ENCODE data around the gene SLC4A9.
"Not testable (repeated sequence)": the region's sequence is repeated elsewhere in the genome, so short reads cannot be mapped to it uniquely, and the experiment has no call there.

The SLC4A9 gene

DNA sequence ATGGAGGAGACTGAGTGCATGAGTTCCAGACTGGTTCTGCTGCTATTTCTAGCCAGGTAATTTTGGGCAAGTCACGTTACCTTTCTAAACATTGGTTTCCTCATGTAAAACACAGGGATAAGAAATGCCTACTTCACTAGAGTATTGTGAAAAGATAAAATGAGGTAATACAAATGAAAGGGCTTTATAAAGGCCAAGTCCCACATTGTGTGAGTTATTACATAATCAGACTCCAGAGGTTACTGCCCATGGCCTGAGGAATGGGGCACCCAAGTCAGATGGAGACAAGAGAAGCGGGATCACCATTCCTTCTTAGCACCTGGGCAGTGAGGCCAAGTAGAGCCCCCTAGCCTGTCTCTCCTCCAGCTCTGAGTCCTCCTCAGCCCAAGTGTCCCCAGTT, 21.1 kb upstream of the SLC4A9 start:
- no peak for DNase-seq (ENCODE audit: extremely low read depth in 1 of 2, low read depth in 1 of 2)

DNA sequence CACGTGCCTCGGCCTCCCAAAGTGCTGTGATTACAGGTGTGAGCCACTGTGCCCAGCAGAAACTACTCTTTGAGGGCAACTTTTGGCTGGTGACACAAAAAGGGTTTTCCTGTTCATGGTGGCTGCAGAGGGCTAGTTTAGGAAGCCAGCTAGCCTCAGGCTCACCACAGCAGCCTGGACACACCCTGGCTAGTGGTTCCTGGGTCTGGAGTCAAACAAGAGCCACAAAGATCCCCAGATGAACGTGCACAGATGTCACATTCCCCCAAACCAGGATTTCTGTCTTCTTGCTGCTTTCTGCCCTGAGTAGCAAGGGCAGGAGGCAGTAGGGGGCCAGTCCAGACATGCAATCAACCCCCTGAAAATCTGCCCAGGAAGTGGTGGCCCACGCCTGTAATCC, 20.4 kb upstream of the SLC4A9 start:
- no peak for DNase-seq (ENCODE audit: extremely low read depth in 1 of 2, low read depth in 1 of 2)

DNA sequence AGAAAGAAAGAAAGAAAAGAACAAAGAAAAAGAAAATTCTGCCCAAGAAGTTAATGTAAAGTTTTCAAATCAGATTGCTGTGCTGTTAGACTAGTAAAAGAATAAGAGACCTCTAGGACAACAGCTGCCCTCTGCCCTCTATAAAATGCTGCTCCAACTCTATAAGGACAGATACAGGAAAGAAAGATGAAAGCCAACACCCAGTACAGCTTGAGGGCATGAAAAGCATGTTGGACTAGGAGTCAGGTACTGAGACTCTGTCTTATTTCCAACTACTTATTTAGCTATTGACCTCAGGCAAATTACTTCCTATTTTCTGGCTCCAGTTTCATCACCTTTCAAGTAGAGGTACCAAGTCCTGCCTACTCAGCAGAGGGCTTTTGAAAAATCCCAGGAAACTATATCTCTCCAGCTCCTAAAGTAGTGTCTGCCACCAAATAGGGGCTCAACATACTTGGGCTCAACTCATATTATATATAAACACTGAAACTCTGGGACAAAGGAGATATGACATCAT, 19.3 kb upstream of the SLC4A9 start:
- no peak for DNase-seq (ENCODE audit: extremely low read depth in 1 of 2, low read depth in 1 of 2)

DNA sequence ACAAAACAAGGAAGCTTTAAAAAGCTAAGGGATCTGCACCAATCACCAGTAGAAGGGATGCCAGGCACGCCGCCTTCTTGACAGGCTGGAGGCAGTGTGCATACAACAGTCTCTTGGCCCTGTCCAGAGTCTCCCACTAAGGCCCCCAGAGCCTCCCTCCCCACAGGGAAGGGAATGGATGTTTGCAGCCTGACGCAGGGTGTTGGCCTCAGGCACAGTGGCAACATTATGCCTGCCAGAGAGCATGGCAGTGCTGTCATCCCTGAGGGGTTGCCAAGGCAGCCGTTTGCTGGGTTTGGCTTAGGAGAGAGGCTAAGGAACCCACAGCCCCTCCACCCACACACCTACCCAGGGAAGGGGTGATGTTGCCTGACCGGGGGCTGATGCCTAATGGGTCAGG, 18.4 kb upstream of the SLC4A9 start:
- no peak for DNase-seq (ENCODE audit: extremely low read depth in 1 of 2, low read depth in 1 of 2)

DNA sequence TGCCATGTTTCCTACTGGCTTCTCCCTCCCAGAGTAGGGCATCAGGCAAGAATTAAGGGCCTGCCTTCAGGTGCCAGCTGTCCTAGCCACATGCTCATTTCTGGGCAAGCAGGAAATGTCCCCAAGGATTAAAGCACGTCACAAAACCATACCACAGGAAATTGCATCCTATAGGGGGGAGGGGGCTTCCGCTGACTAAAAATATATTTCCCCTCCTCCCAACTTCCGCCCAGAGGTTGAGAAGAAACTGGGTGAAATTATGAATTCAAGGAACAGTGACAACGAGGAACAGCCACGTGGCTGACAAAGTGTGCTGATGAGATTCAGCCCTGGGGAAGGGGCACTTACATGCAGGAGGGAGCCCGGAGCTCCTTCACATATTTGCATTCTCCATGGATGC, 17.7 kb upstream of the SLC4A9 start:
- DNase-seq (ENCODE audit: extremely low read depth in 1 of 2, low read depth in 1 of 2): no peak

DNA sequence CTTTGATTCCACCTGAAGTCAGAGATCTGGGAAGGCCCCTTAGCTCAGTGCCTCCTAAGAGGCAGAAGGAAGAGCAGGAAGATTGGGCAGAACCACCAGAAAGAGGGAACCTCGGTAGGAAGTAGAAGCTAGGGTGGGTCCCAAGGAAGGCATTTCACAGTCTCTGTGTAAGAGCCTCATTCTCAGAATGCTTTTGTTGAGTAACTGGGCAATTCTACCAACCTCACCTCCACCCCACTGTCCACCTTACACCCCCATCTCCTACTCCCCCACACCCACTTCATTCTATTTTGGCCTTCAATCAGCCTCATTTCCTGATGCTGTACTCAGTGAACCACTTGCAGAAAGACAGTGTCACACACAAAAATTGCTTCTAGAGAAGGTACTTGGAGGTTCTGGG, 17.1 kb upstream of the SLC4A9 start:
- no peak for DNase-seq (ENCODE audit: extremely low read depth in 1 of 2, low read depth in 1 of 2)

DNA sequence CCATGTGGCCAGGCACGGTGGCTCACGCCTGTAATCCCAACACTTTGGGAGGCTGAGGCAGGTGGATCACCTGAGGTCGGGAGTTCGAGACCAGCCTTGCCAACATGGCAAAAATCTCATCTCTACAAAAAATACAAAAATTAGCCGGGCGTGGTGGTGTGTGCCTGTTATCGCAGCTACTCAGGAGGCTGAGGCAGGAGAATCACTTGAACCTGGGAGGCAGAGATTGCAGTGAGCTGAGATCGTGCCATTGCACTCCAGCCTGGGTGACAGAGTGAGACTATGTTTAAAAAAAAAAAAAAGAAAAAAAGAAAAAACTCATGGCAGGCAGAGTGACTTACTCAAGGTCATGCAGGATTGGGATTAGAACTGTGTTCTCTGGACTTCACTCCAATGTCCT, 16.1 kb upstream of the SLC4A9 start:
- not testable (repeated sequence) for DNase-seq (ENCODE audit: extremely low read depth in 1 of 2, low read depth in 1 of 2)

DNA sequence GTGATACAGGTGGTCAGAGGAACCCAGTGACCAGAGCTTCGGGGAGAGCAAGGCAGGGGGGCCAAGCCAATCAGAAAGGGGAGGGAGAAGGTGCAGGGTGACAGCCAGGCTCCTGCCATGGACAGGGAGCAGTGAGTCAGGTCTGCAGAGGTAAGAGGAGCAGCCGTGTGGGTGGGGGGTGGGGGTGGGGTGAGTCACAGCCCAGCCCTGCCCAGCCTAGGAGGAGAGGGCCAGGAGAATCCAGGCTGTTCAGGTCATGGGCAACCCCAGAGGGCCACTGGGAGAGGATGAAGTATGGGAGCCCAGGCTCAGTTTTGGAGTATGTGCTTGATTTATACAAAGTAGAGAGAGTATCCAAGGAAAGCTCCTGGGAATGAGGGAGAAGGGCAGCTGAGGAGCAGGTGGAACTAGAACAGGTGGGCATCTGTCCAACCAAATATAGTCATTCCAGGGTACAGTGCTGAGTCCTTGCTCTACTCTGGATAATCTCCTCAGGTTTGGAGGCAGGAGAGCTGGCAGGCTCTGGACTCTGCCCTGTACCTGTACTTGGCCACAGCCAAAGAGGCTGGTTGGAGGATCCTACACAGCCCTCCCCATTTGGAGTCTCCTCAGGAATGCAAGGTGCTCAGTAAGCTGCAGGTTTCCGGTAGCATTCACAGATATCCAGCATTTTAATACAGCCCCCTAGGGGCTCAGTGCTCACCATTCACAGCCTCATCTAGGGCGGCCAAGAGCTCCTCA, 15.1 kb upstream of the SLC4A9 start:
- no peak for DNase-seq (ENCODE audit: extremely low read depth in 1 of 2, low read depth in 1 of 2)

DNA sequence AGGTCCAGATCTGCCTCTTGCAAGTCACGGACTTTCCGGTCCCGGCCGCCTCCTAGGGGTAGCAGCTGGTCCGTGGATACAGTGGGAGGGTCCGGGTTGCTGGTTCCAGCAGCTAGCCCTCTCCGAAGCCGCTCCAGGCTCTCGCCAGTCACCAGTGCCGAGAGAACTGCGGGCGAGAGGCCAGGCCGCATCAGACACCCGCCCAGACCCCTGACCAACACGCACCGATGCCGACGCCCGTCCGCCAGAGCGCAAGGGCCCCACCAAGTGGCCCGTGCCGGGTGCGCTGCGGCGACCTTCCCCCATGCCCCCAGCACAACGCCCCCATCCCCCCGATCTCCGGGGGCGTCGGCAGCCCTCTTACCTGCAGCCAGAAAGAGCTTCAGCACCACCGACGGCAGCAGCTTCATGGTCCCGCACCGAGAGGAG, 14.1 kb upstream of the SLC4A9 start:
- no peak for DNase-seq (ENCODE audit: extremely low read depth in 1 of 2, low read depth in 1 of 2)

DNA sequence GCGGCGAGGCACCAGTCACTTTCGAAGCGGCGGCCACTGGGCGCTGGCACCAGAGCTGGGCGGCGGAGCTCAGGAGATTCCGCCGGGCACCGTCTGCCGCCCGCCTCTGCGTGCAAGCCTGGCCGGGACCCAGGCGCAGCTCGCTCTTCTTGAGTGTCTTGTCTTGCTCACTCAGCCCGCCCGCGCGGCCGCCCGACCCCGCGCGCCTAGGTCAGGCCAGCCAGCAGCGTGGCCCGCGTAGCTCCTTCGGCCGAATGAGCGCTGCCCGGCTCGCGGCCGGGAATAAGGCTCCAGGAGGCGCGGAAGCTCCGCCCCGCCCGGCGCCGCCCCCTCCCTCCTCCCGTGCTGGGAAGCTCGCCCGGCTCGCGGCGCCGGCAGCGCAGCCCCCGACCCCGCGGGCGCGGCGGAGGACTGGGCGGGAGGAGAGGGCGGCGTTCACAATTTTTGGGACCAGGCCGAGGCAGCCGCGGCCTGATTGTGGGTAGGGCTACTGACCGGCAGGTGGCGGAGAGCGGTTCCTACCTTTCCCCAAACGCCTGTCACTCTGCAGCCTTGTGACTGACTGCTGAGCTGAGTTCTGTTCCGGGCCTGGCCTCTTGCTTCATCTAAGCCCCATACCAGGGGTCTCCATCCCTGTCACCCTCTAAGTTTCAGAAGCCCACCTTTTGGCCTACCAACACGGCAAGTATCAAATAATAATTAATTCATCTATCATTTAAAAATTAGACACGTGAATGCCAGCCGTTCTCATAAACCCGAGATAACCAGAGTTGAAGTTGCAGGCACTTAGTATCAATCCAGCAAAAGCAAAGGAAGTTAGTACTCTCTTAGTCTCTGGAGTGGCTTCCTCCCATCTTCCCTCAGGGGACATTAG, 13.4 kb upstream of the SLC4A9 start, which contains the start of gene HBEGF:
Gene HBEGF, minus strand, starts transcription at position 256 of the 874 bp plus-strand sequence. CDS start 275 bp downstream, outside the sequence.
- peak; percentile 26 to 27 for DNase-seq (ENCODE audit: extremely low read depth in 1 of 2, low read depth in 1 of 2)

DNA sequence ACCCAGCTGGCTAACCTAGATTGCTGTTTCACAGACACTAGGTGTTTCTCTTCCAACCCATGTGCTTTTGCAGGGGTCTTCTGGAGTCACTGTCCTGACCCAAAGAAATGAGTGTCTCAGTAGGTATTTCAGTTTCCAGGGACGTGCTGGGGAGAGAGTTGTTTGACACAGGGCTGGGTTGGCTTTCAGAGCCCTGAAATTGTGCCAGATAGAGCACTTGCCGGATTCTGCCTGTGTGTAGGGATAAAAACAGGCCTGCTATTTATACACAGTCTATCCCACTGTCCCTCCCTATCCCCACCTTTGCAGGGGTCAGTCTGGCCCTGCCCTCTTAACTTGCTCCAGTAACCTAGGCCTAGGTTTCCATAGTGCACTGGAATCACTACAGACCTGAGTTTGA, 12.6 kb upstream of the SLC4A9 start:
- no peak for DNase-seq (ENCODE audit: extremely low read depth in 1 of 2, low read depth in 1 of 2)

DNA sequence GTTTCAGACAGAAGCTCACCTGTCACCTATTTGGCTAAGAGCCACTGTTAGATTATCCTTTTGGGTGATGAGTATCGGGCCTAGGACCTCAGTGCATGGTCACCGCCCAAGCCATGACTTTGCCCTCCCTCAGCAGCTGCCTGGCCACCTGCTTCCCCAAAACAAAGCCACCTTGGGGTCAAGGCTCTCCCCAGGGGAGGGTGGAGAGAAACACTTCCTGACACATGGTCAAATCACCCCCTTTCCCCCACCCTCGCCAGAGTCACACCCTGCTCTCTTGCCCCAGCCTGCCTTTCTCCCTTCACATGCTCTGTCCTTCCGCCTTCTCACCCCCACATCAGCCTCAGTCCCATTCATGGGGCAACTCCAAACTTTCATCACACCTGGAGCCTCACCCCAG, 11.9 kb upstream of the SLC4A9 start:
- no peak for DNase-seq (ENCODE audit: extremely low read depth in 1 of 2, low read depth in 1 of 2)

DNA sequence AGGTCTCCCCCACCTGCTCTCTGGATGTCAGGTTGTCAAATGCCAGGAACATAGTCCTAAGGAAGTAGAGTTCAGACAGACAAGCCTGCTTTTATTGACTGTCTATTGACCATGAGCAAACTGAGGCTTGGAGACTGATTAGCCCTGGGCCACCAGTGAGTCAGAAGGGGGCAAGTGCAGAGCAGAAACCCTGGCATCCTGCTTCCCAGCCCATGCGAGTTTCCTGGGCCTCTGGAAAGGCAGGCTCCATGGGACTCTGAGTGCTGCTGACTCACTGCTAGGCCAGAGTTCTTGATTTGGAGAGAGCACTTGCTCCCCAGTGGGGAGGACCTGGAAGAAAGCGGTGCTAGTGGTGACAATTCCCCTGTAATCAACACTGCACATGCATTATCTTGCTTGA, 10.8 kb upstream of the SLC4A9 start:
- no peak for DNase-seq (ENCODE audit: extremely low read depth in 1 of 2, low read depth in 1 of 2)

DNA sequence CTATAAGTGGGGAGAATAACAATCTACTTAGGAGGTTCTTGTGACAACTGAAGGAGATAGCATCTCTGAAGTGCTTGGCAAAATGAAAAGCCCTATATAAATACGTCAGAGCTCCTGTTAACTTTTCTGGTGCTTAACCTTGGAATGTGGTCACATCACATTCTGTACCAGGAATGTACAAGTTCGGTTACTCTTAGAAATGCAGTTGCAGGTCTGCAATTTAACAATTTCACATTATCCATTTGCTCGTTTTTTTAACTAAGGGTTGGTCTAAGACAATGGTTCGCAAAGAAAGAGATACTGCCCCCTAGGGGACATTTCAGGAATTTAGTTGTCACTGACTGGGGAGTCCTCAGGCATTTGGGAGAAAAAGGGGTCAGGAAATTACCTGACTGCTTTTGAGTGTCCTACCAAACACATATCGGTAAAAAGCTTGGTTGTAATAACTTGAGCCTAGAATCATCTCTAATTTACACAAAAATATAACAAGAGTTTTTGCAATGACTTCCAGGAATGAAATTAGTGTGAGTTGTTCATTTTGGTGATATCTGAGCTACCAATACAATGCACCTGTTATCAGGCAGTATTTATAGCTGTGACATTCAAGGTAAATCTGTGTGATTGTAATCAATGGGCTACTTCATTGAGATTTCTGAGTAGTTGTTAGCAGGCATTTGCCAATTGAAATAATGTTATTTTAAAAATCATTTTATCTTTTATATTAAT, 8.2 kb upstream of the SLC4A9 start:
- DNase-seq (ENCODE audit: extremely low read depth in 1 of 2, low read depth in 1 of 2): no peak

DNA sequence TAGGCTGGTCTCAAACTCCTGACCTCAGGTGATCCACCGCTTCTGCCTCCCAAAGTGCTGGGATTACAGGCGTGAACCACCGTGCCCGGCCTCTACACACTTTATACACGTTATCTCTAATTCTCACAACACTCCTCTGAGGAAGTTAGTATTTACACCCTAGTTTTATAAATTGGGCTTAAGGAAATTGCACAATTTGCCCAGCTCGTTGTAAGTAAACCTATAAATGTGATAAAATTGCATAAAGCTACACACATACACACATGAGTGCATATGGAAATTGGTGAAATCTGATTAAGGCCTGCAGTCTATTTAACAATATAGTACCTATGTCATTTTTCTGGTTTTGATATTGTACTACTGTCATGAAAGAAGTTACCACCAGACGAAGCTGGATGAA, 4.4 kb upstream of the SLC4A9 start:
- no peak for DNase-seq (ENCODE audit: extremely low read depth in 1 of 2, low read depth in 1 of 2)

DNA sequence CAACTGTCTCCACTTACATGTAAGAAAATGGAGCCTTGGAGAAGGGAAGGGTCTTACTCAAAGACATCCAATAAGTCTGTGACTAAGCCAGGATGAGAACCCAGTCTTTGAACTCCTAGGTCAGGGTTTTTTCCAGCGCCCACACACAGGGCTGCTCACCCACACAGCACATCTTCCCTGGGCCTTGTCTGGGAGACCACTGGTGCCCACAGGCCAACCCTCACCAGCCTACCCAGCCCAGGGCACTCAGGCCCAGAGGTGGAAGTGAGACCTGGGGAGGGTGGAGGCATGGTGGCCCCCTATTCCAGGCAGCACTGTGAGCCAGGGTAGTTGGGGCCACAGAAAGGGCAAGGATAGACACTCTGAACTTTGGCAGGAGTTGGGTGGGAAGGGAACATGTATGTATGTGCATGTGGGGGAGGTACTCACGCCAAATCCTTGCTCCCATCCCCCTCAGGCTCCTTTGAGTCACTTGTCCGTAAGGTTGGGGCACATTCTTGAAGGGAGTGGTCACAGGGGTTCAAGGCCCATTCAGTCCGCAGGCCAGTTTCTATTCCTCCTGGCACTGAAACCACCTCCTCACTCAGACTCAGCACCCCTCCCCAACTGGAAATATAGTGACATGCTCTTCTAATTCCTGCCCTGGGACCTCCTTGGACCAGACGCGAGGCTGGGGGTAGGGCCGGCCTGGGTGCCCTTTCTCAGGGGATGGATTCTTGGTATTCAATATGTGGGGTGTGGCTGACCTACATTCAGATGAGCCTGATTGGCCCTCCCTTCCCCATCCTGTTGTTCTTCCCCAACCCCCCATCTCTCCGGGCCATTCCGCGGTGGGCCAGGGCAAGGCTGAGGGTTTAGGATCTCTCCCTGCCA, 2.9 kb upstream of the SLC4A9 start:
- DNase-seq (ENCODE audit: extremely low read depth in 1 of 2, low read depth in 1 of 2): no peak

DNA sequence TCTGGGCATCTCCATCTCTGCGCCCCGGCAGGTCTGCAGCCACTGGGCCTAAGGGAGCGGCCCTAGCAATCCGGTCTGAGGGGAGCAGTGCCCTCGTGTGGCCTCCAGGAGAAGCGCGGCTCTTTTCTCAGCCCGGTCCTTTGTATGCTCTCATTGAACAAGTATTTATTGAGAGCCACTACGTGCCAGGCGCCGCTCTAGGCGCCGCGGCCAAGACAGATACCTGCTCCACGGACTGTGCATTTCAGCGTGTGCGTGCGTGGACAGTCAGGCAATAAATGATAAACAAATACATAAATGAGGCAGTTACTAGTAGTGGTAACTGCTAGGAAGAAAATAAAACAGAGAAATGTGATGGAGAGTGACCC, 2.3 kb upstream of the SLC4A9 start:
- DNase-seq (ENCODE audit: extremely low read depth in 1 of 2, low read depth in 1 of 2): peak; percentile 37 to 60

DNA sequence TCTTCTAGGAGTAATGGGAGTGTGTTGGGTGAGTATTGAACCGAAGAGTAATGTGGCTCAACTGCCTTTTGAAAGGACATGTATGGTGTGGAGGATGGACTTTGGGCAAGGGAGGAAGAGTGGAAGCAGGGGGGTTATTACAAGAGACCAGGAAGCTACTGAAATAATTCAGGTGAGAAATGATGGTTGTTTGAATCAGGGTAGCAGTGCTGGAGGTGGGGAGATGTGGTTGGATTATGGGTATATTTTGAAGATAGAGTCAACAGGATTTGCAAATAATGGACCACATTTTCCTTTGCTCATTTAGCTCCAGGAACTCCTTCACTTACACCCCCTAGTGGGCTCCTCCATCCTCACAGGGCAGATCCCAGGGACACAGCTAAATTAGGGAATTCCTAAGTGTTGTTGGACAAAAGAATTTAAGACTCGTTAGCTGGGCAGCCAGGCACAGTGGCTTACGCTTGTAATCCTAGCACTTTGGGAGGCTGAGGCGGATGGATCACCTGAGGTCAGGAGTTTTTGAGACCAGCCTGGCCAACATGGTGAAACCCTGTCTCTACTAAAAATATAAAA, 1.2 kb upstream of the SLC4A9 start:
- no peak for DNase-seq (ENCODE audit: extremely low read depth in 1 of 2, low read depth in 1 of 2)

DNA sequence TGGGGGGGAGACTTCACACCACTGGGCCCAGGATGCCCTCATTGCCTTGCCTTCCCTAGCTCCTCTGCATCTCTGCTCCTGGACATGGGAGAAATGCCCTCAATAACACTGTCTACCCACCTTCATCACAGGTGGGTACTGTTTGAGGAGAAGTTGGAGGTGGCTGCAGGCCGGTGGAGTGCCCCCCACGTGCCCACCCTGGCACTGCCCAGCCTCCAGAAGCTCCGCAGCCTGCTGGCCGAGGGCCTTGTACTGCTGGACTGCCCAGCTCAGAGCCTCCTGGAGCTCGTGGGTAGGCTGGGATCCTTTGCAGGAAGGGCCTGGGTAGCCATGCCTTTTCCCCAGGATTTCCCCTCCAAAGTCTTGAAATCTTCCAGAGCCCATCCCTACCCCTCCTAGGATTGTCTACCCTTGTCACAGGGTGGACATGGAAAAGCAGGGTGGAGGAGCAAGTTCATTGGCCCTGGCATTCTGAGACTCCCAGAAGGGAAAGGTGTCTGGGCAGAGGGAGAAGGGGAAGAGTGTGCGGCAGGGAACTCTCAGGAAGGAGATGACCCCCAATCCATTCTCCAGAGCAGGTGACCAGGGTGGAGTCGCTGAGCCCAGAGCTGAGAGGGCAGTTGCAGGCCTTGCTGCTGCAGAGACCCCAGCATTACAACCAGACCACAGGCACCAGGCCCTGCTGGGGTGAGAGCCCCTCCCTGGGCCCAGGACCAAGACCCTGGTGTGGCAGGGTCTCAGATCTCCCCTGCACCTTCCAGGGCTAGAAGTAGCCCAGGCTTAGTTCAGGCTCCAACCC, 886 bp downstream of the SLC4A9 start:
- DNase-seq (ENCODE audit: extremely low read depth in 1 of 2, low read depth in 1 of 2): no peak

Data from stimulated activated CD8-positive, alpha-beta memory T cell treated with anti-CD3 and anti-CD28 coated beads, Interleukin-7, amount 100 ng/mL, for 48 hours (primary cell).